Measurements from ENCODE around the gene USP46. TPM values are rescaled to one million over a fixed set of nuclear protein-coding genes. Genes with fewer than 3 reads are reported as not detected.

USP46 gene
- total RNA-seq, 1 donor from 2014 or later, result 12.3 TPM

DNA sequence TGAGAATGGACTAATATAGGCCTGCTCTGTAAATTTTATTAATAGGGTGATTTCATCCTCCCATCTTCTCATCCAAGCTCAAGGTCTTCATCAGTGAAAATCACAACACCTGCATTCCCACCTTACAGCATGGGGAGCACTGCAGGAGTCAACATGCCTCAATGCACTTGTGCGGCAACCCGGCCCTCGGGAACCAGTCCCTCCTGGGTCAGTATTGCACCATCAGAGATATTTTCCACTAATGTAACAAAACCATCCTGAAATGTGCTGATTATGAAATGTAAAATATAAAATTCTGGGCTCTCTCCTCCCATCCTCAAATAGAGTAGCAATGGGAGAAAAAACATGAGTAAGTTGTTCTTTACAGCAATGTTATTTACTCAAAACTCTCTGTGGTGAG lies 13.0 kb downstream of the USP46 start:
- DNase-seq, result no peak
- TF ChIP-seq, protein P1, sequence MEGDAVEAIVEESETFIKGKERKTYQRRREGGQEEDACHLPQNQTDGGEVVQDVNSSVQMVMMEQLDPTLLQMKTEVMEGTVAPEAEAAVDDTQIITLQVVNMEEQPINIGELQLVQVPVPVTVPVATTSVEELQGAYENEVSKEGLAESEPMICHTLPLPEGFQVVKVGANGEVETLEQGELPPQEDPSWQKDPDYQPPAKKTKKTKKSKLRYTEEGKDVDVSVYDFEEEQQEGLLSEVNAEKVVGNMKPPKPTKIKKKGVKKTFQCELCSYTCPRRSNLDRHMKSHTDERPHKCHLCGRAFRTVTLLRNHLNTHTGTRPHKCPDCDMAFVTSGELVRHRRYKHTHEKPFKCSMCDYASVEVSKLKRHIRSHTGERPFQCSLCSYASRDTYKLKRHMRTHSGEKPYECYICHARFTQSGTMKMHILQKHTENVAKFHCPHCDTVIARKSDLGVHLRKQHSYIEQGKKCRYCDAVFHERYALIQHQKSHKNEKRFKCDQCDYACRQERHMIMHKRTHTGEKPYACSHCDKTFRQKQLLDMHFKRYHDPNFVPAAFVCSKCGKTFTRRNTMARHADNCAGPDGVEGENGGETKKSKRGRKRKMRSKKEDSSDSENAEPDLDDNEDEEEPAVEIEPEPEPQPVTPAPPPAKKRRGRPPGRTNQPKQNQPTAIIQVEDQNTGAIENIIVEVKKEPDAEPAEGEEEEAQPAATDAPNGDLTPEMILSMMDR (IDR thresholded peaks at IDR 0.05), result no peak
- Histone ChIP-seq H3K27ac (no peak overlapping the region), H3K36me3 (no peaks in the 10 kb centered on the region), H3K27me3 (ENCODE audit: low read depth) (no peaks in the 10 kb centered on the region), H3K4me1 (peaks cover 14% of the 10 kb centered on the region), H3K4me3 (no peak overlapping the region), H3K9me3 (no peaks in the 10 kb centered on the region)
- ATAC-seq, result no peak
- intact Hi-C loops (cut with DNase I), result no loop called here

DNA sequence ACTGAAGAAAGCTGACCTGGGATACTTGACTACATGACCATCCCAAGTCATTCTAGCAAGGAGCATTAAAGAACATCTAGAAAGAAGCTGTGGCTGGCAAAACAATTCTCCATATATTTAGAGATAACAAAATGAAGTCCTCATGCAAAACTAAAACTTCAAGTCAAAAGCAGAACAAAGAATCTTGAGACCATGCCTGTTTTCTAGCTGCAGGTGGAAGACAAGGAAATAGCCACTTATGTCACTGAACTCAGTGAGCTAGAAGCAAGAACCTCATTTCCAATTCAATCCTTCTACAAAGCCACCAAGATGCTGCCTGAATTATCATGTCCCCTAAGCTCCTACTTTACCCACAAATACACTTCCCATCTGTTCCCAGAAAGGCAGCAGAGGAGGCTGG lies 13.8 kb downstream of the USP46 start:
- TF ChIP-seq, protein P1 (IDR thresholded peaks at IDR 0.05), result no peak
- ATAC-seq (no peak), DNase-seq (no peak)
- Histone ChIP-seq H3K4me3 (no peak overlapping the region), H3K9me3 (no peaks in the 10 kb centered on the region), H3K27ac (no peak overlapping the region), H3K36me3 (no peaks in the 10 kb centered on the region), H3K27me3 (ENCODE audit: low read depth) (no peaks in the 10 kb centered on the region), H3K4me1 (peaks cover 18% of the 10 kb centered on the region)
- intact Hi-C loops (cut with DNase I), result no loop called here

GRCh38 chr4:52643785-52644244 lies 15.3 kb downstream of the USP46 start:
- no peak overlapping the region for H3K4me3 ChIP-seq
- DNase-seq (peak; percentile 76), ATAC-seq (peak; percentile 83 to 90)
- H3K27ac ChIP-seq, result no peak overlapping the region
- intact Hi-C loops (cut with DNase I), result no loop called here
- TF ChIP-seq, protein P1 (IDR thresholded peaks at IDR 0.05), result no peak
- no peaks in the 10 kb centered on the region for H3K27me3 ChIP-seq (ENCODE audit: low read depth)
- peaks cover 18% of the 10 kb centered on the region for H3K4me1 ChIP-seq
- no peaks in the 10 kb centered on the region for H3K9me3 ChIP-seq
- H3K36me3 ChIP-seq, result no peaks in the 10 kb centered on the region

GRCh38 chr4:52643190-52643589 lies 15.9 kb downstream of the USP46 start:
- TF ChIP-seq, protein P1 (IDR thresholded peaks at IDR 0.05), result no peak
- intact Hi-C loops (cut with DNase I), result no loop called here
- no peaks in the 10 kb centered on the region for H3K9me3 ChIP-seq
- no peak overlapping the region for H3K27ac ChIP-seq
- no peak for ATAC-seq
- peaks cover 18% of the 10 kb centered on the region for H3K4me1 ChIP-seq
- DNase-seq, result no peak
- H3K36me3 ChIP-seq, result no peaks in the 10 kb centered on the region
- no peaks in the 10 kb centered on the region for H3K27me3 ChIP-seq (ENCODE audit: low read depth)
- no peak overlapping the region for H3K4me3 ChIP-seq

DNA sequence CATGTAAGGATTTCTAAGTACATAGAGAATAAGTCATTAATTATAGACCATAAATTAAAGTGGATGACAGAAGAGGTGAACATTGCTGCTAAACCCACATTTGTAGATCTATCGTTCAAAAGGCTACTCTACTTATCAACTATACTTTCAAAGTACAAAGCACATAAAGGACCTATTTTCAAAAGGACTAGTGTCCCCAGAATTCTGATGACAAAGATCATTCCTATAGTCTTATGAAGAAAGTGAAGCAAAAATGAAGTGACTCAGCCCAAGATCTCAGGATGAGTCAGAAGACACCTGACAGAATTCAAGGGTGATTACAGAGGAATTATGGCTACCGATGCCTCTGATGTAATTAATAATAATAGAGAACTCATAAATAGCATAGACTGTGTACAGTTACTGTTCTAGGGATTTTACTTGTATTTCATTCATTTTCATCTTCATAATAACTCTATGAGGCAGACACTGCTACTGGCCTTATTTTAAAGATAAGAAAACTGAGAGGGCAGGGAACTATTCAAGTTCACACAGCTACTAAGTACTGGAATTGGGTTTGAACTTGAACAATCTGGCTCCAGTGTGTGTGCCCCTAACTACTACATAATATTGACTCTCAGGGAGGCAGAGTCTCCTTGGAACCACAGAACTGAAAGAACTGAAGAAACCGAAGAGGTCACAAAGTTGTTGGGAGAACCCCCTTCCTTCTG lies 17.1 kb downstream of the USP46 start:
- Histone ChIP-seq H3K27me3 (ENCODE audit: low read depth) (no peaks in the 10 kb centered on the region), H3K36me3 (no peaks in the 10 kb centered on the region), H3K27ac (no peak overlapping the region), H3K4me1 (peaks cover 18% of the 10 kb centered on the region), H3K4me3 (no peak overlapping the region), H3K9me3 (no peaks in the 10 kb centered on the region)
- no peak for ATAC-seq
- DNase-seq, result no peak
- intact Hi-C loops (cut with DNase I), result no loop called here
- TF ChIP-seq, protein P1 (IDR thresholded peaks at IDR 0.05), result no peak
